Activated CD8-positive, alpha-beta memory T cell treated with anti-CD3 and anti-CD28 coated beads, Interleukin-2, amount 10 ng/mL, durations not matched to agents 7 days and 5 days (primary cell): ENCODE results near the gene TTLL4. TPM values are rescaled to one million over a fixed set of nuclear protein-coding genes. Genes with fewer than 3 reads are reported as not detected.

Experiments
- ATAC-seq: fragments of 150-1000 bp; cut with Tn5 transposase; one replicate; pipeline ENCODE4 v1.10.0; 2021; ENCODE audit warnings: moderate library complexity
- CTCF ChIA-PET: fragments of 350-600 bp; sonication (Branson Sonifier 250); formaldehyde crosslinking; loops from one replicate; lab custom pipeline; 2021; ENCODE audit warnings: antibody characterized with exemption; lab: Charles Lee
- DNase-seq: peaks from one replicate; pipeline ENCODE4 v3.0.0-alpha.2; 2020
- H3K27ac Mint-ChIP-seq: one replicate; pipeline ENCODE4 v1.8.0; 2021; ENCODE audit warnings: mild to moderate bottlenecking, mixed read lengths
- H3K27me3 Mint-ChIP-seq: one replicate; pipeline ENCODE4 v1.8.0; 2021; ENCODE audit warnings: mixed read lengths
- H3K36me3 Mint-ChIP-seq: one replicate; pipeline ENCODE4 v1.8.0; 2021; ENCODE audit warnings: mild to moderate bottlenecking, mixed read lengths
- H3K4me1 Mint-ChIP-seq: one replicate; pipeline ENCODE4 v1.8.0; 2021; ENCODE audit warnings: mixed read lengths
- H3K4me3 Mint-ChIP-seq: one replicate; pipeline ENCODE4 v1.8.0; 2021; ENCODE audit warnings: mild to moderate bottlenecking, moderate library complexity, mixed read lengths
- H3K9me3 Mint-ChIP-seq: one replicate; pipeline ENCODE4 v1.8.0; 2022; ENCODE audit warnings: low read depth, mixed read lengths
- total RNA-seq, 2 experiments: library from RNA; stranded (reverse); gene quantifications; one replicate each; pipeline ENCODE4 v1.2.3, GENCODE V29; 2021

TTLL4 gene
- total RNA-seq, 2 experiments from 2014 or later = 39.6 to 40.4 TPM

DNA sequence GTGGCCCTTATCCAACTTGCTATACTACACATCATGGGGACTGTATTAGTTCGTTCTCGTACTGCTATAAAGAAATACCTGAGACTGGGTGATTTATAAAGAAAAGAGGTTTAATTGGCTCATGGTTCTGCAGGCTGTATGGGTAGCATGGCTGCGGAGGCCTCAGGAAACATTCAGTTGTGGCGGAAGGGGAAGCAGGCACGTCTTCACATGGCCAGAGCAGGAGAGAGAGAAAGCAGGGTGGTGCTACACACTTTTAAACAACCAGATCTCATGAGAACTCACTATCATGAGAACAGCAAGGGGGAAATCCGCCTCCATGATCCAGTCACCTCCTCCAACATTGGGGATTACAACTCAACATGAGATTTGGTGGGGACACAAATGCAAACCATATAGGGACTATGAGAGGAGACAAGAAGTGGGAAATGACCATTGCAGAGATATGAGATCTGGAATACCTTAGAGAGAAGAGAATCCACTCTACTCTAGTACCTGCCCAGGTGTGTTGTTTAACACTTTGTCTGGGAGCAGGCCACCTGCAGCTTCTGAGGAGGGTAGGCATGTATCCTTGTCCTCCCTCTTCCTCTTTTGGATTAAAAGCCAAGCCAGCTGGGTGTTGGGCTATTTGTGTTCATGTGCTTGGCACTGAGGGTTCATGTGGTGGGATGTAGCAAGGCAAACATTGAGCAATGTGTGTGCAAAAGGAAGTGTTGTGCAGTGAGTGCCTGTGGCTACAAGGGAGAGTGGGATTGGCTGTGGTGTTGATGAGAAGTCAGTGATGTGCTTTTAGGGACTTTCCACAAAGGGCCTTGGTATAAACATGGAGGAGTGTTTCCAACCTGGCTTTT is 22.8 kb downstream of the TTLL4 start:
- Mint-ChIP-seq H3K27me3 (no peaks in the 10 kb centered on the region), H3K4me1 (peaks cover 23% of the 10 kb centered on the region), H3K27ac (no peak overlapping the region), H3K36me3 (peaks cover 16% of the 10 kb centered on the region), H3K4me3 (no peak overlapping the region), H3K9me3 (no peaks in the 10 kb centered on the region)
- CTCF ChIA-PET = interaction anchor here (1.5 kb wide), 1 partner anchor 75 kb away, joined by 4 read pairs; no protein-coding TSS in a partner anchor
- peak; percentile 42 for ATAC-seq
- DNase-seq = peak; percentile 48

DNA sequence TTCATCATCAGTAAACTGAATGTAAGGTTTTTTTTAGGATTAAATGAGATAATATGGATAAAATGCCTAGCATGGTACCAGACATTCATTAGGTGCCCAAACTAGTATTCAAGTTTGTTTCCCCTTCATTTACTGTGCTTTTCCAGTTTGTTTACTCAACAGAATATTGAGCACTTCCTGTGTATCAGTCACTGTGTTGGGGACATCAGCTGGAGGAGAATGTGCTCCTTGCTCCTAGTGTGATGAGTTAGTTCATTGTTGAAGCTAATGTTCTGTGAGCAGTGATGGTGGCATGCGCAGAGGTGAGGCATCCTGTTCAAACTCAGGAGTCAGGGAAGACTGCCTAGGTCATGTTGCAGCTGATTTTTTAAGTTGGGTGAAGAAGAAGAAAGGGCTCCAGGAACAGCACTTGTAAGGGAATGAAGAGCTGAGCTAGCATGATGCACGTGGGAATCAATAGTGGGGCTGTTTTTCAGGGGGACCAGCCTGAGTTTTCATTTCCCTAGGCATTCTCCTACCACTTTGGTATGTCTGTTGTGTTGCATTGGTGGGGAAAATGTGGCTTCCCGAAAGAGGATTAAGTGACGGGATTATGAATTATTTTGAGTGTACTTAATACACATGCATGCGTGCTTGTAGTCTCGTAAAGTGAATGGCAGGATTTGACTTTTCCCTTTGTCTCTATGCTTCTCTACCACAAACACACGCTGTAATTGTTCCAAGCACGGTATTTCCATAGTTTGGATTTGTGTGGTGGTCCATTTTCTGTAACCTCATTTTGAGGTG is 23.7 kb downstream of the TTLL4 start:
- H3K27ac Mint-ChIP-seq = no peak overlapping the region
- peaks cover 13% of the 10 kb centered on the region for H3K36me3 Mint-ChIP-seq
- ATAC-seq (no peak), DNase-seq (no peak)
- peaks cover 23% of the 10 kb centered on the region for H3K4me1 Mint-ChIP-seq
- H3K4me3 Mint-ChIP-seq = no peak overlapping the region
- no peaks in the 10 kb centered on the region for H3K27me3 Mint-ChIP-seq
- CTCF ChIA-PET = no interaction called here
- H3K9me3 Mint-ChIP-seq = no peaks in the 10 kb centered on the region

DNA sequence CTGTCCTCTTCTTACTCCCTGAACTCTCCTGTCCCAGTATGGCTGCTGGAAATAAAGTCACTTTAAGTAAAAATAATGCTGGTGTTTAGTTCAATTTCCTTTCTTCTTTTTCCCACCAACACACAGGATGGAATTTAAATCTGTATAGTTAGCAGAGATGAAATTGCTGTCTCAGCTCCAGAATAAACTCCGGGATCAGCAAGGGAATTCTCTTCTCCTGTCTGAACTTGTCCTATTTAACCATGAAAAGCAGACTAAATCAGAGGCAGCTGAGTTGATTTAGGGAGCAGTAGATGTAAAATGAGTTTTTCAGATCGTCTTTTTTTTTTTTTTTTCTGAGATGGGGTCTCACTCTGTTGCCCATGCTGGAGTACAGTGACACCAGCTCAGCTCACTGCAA is 25.9 kb downstream of the TTLL4 start:
- Mint-ChIP-seq H3K27me3 (no peaks in the 10 kb centered on the region), H3K4me1 (peaks cover 23% of the 10 kb centered on the region), H3K36me3 (peaks cover 18% of the 10 kb centered on the region), H3K27ac (no peak overlapping the region), H3K4me3 (no peak overlapping the region), H3K9me3 (no peaks in the 10 kb centered on the region)
- DNase-seq = no peak
- CTCF ChIA-PET = interaction anchor here (1.4 to 2.1 kb wide), 2 partner anchors 9 to 111 kb away, joined by 3 to 8 read pairs; no protein-coding TSS in a partner anchor
- ATAC-seq = no peak

DNA sequence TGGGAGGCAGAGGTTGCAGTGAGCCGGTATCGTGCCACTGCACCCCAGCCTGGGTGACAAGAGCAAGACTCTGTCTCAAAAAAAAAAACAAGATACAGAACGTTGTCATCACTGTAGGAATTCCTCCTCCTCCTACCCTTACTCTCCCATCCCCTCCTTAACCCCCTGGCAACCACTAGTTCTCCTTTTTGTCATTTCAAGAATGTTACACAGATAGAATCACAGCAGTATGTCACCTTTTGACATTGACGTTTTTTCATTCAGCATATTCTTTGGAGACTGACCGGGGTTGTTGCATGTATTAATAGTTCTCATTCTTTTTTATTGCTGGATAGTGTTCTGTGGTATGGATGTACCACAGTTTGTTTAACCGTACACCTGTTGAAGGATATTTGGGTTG is 32.4 kb downstream of the TTLL4 start:
- H3K9me3 Mint-ChIP-seq = no peaks in the 10 kb centered on the region
- ATAC-seq = no peak

DNA sequence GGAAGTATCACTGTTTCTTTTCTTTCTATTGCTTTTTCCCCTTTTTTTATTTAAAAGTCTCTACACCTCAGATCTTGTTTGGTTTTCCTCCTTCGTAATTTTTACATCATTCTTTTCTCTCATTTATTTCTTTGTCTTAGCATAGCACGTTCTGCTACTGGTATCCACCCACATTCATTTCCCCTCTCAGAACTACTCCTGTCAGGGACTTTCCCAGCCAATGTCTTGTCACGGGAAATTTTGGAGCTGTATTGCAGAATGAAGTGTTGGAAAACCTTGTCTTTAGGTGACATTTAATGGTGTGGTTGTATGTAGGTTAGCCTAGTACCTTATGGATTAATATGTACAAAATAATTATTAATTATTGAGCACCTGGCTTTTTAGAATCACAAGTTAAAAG is 34.0 kb downstream of the TTLL4 start:
- Mint-ChIP-seq H3K36me3 (peaks cover 39% of the 10 kb centered on the region), H3K4me3 (no peak overlapping the region), H3K27me3 (no peaks in the 10 kb centered on the region), H3K9me3 (no peaks in the 10 kb centered on the region), H3K4me1 (peaks cover 10% of the 10 kb centered on the region), H3K27ac (no peak overlapping the region)
- no peak for DNase-seq
- no peak for ATAC-seq
- CTCF ChIA-PET = no interaction called here

More for the DNA sequence above, 32.4 kb downstream of the TTLL4 start:
- H3K4me1 Mint-ChIP-seq = peaks cover 10% of the 10 kb centered on the region
- peaks cover 32% of the 10 kb centered on the region for H3K36me3 Mint-ChIP-seq
- no peak for DNase-seq
- CTCF ChIA-PET = interaction anchor here (1.0 kb wide), 1 partner anchor 104 kb away, joined by 3 read pairs; no protein-coding TSS in a partner anchor
- H3K4me3 Mint-ChIP-seq = no peak overlapping the region
- H3K27me3 Mint-ChIP-seq = no peaks in the 10 kb centered on the region
- no peak overlapping the region for H3K27ac Mint-ChIP-seq

DNA sequence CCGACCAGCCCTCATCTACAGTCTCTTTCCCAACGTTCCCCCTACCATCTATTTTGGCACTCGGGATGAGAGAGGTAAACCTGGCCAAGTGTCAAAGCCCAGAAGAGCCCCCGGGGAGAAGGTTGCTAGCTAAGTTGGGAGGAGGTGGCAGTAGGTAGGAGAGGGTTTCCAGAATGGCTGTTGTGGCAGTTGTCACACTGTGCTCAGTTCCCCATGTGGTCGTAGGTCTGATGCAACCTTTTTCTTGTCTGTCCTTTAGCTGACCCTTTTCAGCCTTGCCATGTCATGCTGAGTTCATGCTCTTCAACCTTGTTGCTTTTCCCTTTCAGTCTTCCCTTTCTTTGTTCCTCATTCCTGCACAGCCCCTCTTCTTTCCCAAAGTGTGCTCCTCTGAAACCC is 34.5 kb downstream of the TTLL4 start:
- no peaks in the 10 kb centered on the region for H3K9me3 Mint-ChIP-seq
- H3K4me3 Mint-ChIP-seq = no peak overlapping the region
- CTCF ChIA-PET = interaction anchor here (1.3 to 1.4 kb wide), 2 partner anchors 14 to 18 kb away, joined by 5 read pairs; no protein-coding TSS in a partner anchor
- ATAC-seq = no peak
- peaks cover 10% of the 10 kb centered on the region for H3K4me1 Mint-ChIP-seq
- H3K36me3 Mint-ChIP-seq = peaks cover 36% of the 10 kb centered on the region
- H3K27ac Mint-ChIP-seq = no peak overlapping the region
- no peaks in the 10 kb centered on the region for H3K27me3 Mint-ChIP-seq
- DNase-seq = no peak

DNA sequence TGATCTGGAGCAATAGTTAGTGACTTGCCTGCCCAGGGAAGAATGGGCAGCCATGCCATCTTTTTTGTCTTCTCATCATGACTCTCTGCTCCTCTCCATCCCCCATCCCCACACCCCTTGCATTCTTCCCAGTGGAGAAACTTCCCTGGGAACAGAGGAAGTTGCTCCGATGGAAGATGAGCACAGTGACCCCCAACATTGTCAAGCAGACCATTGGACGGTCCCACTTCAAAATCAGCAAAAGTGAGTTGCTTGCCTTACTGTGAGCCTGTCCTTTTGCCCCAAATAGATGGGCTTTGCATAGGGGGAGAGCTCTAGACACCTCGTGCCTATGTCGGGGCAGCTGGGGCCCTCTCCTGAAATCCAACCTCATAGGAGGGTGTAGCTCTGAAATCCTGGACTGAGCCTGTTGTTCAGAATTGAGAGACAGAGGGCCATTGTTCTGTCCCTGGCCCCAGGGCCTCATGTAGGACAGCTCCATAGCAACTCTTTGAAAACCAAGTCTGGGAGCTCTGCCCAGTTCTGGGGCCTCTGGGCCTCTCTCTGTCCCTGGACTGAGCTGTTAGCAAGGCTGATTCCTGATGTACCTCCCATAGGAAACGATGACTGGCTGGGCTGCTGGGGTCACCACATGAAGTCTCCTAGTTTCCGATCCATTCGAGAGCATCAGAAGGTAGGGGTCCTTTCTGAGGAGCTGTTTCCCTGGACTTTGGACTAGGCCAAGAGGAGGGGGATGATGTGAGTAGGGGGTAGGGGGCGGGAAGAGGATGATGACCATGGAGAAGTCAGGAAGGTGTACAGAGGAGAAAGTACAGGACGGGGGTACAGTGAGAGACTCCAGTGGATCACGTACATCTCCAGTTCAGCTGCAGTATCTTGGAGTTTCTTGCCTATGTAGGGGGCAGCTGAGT is 35.2 kb downstream of the TTLL4 start:
- Mint-ChIP-seq H3K27me3 (no peaks in the 10 kb centered on the region), H3K4me3 (no peak overlapping the region), H3K27ac (no peak overlapping the region), H3K9me3 (no peaks in the 10 kb centered on the region), H3K4me1 (peaks cover 10% of the 10 kb centered on the region), H3K36me3 (peaks cover 36% of the 10 kb centered on the region)
- CTCF ChIA-PET = interaction anchor here (0.5 to 1.8 kb wide), 5 partner anchors 14 to 102 kb away, joined by 4 to 8 read pairs (median 5); partner anchors contain the start of gene TTLL4
- no peak for DNase-seq
- no peak for ATAC-seq

DNA sequence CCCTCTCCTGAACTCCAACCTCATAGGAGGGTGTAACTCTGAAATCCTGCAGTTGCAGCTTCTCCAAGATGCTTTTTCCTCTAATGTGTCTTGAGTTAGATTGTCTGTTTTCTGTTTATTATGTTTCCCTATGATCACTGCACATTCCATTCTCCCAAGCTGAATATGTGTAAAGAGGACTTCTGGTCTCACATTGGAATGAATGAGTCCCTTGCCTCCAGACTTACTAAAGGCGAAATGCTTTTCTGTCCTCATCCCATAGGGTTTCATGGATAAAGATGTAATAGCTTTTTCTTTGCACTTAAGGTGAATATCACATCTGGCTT is 35.8 kb downstream of the TTLL4 start:
- no peak overlapping the region for H3K4me3 Mint-ChIP-seq
- peaks cover 36% of the 10 kb centered on the region for H3K36me3 Mint-ChIP-seq
- no peaks in the 10 kb centered on the region for H3K9me3 Mint-ChIP-seq
- H3K27ac Mint-ChIP-seq = no peak overlapping the region
- ATAC-seq = no peak
- DNase-seq = no peak
- H3K27me3 Mint-ChIP-seq = no peaks in the 10 kb centered on the region
- H3K4me1 Mint-ChIP-seq = peaks cover 10% of the 10 kb centered on the region
- CTCF ChIA-PET = interaction anchor here (0.5 to 1.8 kb wide), 5 partner anchors 14 to 101 kb away, joined by 4 to 8 read pairs (median 5); partner anchors contain the start of gene TTLL4

DNA sequence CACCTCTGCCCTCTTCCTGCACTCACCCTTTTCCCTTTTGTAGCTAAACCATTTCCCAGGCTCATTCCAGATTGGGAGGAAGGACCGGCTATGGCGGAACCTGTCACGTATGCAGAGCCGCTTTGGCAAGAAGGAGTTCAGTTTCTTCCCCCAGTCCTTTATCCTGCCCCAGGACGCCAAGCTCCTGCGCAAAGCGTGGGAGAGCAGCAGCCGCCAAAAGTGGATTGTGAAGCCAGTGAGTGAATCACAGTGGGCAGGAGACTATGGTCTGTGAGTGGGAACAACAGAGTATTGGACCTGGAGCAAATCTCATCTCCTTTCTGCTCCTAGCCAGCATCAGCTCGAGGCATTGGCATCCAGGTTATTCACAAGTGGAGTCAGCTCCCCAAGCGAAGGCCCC is 36.3 kb downstream of the TTLL4 start:
- no peak overlapping the region for H3K4me3 Mint-ChIP-seq
- ATAC-seq = no peak
- DNase-seq = no peak
- no peak overlapping the region for H3K27ac Mint-ChIP-seq
- H3K27me3 Mint-ChIP-seq = no peaks in the 10 kb centered on the region
- peaks cover 10% of the 10 kb centered on the region for H3K4me1 Mint-ChIP-seq
- no peaks in the 10 kb centered on the region for H3K9me3 Mint-ChIP-seq
- CTCF ChIA-PET = interaction anchor here (0.8 to 1.8 kb wide), 3 partner anchors 24 to 101 kb away, joined by 3 to 8 read pairs (median 5); partner anchors contain the start of gene TTLL4
- H3K36me3 Mint-ChIP-seq = peaks cover 38% of the 10 kb centered on the region

DNA sequence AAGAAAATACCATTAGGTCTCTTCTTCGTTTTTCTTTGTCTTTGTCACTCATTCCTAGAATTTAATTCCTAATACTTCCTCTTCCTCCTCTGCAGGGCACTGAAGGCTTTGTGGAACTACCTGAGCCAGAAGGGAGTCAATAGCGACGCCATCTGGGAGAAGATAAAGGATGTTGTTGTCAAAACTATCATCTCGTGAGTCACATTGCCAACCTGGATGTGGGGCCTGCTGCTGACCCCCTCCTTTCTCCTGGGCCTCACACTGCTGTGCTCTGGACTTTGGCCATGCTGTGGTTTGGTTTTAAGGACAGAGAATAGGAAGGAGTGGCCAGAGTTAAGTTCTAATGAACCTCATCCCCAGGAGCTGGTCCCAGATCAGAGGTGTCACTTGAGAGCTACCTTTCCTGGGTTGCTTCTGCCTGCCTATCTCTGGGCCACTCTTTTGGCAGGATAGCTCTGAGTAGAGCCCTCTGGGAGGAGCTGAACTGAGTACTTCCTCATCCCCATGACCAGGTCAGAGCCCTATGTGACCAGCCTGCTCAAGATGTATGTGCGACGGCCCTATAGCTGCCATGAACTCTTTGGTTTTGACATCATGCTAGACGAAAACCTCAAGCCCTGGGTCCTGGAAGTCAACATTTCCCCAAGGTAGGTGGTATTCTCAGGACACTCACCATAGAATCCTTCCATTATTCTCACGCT is 38.3 kb downstream of the TTLL4 start:
- CTCF ChIA-PET = no interaction called here

DNA sequence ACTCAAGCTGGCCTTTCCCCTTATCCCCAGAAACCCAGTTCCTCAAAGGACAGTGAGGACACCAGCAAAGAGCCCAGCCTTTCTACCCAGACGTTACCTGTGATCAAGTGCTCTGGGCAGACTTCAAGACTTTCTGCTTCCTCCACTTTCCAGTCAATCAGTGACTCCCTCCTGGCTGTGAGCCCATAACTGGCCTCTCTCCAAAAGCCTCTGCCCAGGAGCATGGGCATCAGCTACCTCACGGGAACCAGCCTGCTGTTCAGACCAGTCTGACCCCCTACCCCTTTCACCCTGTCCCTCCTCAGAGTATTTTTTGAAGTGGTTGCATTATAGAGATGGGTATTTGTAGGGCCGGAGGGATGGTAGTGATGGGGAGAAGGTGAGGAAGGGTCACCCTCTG is 43.6 kb downstream of the TTLL4 start:
- ATAC-seq (no peak), DNase-seq (no peak)
- Mint-ChIP-seq H3K27ac (no peak overlapping the region), H3K4me3 (no peak overlapping the region), H3K27me3 (no peaks in the 10 kb centered on the region), H3K9me3 (no peaks in the 10 kb centered on the region), H3K4me1 (peaks cover 5% of the 10 kb centered on the region), H3K36me3 (peaks cover 24% of the 10 kb centered on the region)
- CTCF ChIA-PET = no interaction called here

More for the DNA sequence above, 38.3 kb downstream of the TTLL4 start:
- ATAC-seq = no peak
- no peaks in the 10 kb centered on the region for H3K27me3 Mint-ChIP-seq
- H3K4me3 Mint-ChIP-seq = no peak overlapping the region
- H3K9me3 Mint-ChIP-seq = no peaks in the 10 kb centered on the region
- no peak for DNase-seq
- H3K27ac Mint-ChIP-seq = no peak overlapping the region
- peaks cover 46% of the 10 kb centered on the region for H3K36me3 Mint-ChIP-seq
- H3K4me1 Mint-ChIP-seq = peaks cover 5% of the 10 kb centered on the region

DNA sequence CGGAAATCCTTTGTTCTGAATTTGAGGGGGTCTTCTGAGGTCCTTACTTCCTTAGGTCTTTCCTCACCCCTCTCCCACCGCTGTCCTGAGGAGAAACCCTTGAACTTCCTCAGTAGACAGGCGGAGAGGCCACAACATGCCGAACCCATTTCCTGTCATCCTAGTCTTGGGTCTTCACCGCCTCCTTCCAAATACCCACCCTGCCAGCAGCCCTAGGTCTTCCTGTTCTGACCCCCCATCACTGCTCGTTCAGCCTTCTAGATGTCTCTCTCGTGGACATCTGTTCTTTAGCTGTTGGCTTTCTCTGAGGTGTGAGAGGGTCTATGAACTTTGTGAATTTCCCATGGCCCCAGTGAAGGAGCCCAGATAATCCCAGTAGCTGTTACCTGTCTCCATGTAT is 44.1 kb downstream of the TTLL4 start:
- DNase-seq (no peak), ATAC-seq (no peak)
- Mint-ChIP-seq H3K4me3 (no peak overlapping the region), H3K36me3 (peaks cover 23% of the 10 kb centered on the region), H3K9me3 (no peaks in the 10 kb centered on the region), H3K27ac (no peak overlapping the region), H3K27me3 (no peaks in the 10 kb centered on the region), H3K4me1 (peaks cover 5% of the 10 kb centered on the region)
- CTCF ChIA-PET = no interaction called here
